Measurements from ENCODE around the gene COX7B2. TPM values are rescaled to one million over a fixed set of nuclear protein-coding genes. Genes with fewer than 3 reads are reported as not detected.

Gene COX7B2
- total and polyA plus RNA-seq, 9 of the 15 experiments (the other 6 are each of a cell fraction or from before 2014, with no cell fraction given) = 0.33 to 3.5 (median 0.67) TPM; not detected in 3

- Histone ChIP-seq H4K20me1 (replicated peaks; ENCODE audit: control insufficient read depth, insufficient read depth, low read length) (no peaks in the 10 kb centered on the region), H3K9me1 (ENCODE audit: control insufficient read depth, insufficient read depth, low read length) (no peaks in the 10 kb centered on the region), H3K9ac (ENCODE audit: insufficient read depth in 1 of 2, low read depth in 2 of 2, low read length in 2 of 2) (no peak overlapping the region), H3K36me3 (ENCODE audit: control insufficient read depth, insufficient read depth, low read length) (no peaks in the 10 kb centered on the region), H3K27me3 (ENCODE audit: control insufficient read depth in 2 of 2, insufficient read depth in 2 of 2, low read length in 2 of 2) (no peaks in the 10 kb centered on the region), H3K4me1 (replicated peaks in 1 of 2; ENCODE audit: control insufficient read depth in 2 of 2, insufficient read depth in 2 of 2, low read length in 2 of 2) (no peaks in the 10 kb centered on the region), H3K79me2 (ENCODE audit: control insufficient read depth, insufficient read depth, low read length) (no peaks in the 10 kb centered on the region), H3K4me2 (ENCODE audit: insufficient read depth, low read length) (no peak overlapping the region), H3K27ac (ENCODE audit: extremely low read depth, low read depth, low read length) (no peak overlapping the region), H3K9me3 (replicated peaks; ENCODE audit: control insufficient read depth, insufficient read depth, low read depth, low read length) (no peaks in the 10 kb centered on the region), H2AFZ (ENCODE audit: low read depth, low read length) (no peak overlapping the region), H3K4me3 (no peak overlapping the region)
- intact Hi-C loops (cut with micrococcal nuclease) = no loop called here
- ChIA-PET CTCF (ENCODE audit: low intra/inter-chr PET ratio) (no interaction called here), POLR2A (no interaction called here)
- DNase-seq (ENCODE audit: extremely low read depth in 1 of 4, low spot score in 3 of 4) = no peak
- no peak for FAIRE-seq
- in situ Hi-C loops (cut with MboI) = no loop called here
- no TSS peak for BruUV-seq (replicated peaks)
- ATAC-seq = no peak
- TF ChIP-seq ARHGAP35 (IDR thresholded peaks at IDR 0.05; ENCODE audit: partially characterized antibody) (no peak), ZNF280B (CRISPR knock-in tag; IDR thresholded peaks at IDR 0.05) (no peak), ZNF79 (CRISPR knock-in tag; IDR thresholded peaks at IDR 0.05; ENCODE audit: low read depth) (no peak), PHB2 (IDR thresholded peaks at IDR 0.05; ENCODE audit: low read depth) (no peak), CBFA2T3 (IDR thresholded peaks at IDR 0.05) (no peak)
- TF ChIP-seq, protein P1, sequence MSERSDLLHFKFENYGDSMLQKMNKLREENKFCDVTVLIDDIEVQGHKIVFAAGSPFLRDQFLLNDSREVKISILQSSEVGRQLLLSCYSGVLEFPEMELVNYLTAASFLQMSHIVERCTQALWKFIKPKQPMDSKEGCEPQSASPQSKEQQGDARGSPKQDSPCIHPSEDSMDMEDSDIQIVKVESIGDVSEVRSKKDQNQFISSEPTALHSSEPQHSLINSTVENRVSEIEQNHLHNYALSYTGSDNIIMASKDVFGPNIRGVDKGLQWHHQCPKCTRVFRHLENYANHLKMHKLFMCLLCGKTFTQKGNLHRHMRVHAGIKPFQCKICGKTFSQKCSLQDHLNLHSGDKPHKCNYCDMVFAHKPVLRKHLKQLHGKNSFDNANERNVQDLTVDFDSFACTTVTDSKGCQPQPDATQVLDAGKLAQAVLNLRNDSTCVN (CRISPR knock-in tag; IDR thresholded peaks at IDR 0.05) = no peak
- TF ChIP-seq, protein P2, sequence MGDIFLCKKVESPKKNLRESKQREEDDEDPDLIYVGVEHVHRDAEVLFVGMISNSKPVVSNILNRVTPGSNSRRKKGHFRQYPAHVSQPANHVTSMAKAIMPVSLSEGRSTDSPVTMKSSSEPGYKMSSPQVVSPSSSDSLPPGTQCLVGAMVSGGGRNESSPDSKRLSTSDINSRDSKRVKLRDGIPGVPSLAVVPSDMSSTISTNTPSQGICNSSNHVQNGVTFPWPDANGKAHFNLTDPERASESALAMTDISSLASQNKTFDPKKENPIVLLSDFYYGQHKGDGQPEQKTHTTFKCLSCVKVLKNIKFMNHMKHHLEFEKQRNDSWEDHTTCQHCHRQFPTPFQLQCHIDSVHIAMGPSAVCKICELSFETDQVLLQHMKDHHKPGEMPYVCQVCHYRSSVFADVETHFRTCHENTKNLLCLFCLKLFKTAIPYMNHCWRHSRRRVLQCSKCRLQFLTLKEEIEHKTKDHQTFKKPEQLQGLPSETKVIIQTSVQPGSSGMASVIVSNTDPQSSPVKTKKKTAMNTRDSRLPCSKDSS (IDR thresholded peaks at IDR 0.05; ENCODE audit: low read depth, partially characterized antibody) = no peak
- TF ChIP-seq, protein P3, sequence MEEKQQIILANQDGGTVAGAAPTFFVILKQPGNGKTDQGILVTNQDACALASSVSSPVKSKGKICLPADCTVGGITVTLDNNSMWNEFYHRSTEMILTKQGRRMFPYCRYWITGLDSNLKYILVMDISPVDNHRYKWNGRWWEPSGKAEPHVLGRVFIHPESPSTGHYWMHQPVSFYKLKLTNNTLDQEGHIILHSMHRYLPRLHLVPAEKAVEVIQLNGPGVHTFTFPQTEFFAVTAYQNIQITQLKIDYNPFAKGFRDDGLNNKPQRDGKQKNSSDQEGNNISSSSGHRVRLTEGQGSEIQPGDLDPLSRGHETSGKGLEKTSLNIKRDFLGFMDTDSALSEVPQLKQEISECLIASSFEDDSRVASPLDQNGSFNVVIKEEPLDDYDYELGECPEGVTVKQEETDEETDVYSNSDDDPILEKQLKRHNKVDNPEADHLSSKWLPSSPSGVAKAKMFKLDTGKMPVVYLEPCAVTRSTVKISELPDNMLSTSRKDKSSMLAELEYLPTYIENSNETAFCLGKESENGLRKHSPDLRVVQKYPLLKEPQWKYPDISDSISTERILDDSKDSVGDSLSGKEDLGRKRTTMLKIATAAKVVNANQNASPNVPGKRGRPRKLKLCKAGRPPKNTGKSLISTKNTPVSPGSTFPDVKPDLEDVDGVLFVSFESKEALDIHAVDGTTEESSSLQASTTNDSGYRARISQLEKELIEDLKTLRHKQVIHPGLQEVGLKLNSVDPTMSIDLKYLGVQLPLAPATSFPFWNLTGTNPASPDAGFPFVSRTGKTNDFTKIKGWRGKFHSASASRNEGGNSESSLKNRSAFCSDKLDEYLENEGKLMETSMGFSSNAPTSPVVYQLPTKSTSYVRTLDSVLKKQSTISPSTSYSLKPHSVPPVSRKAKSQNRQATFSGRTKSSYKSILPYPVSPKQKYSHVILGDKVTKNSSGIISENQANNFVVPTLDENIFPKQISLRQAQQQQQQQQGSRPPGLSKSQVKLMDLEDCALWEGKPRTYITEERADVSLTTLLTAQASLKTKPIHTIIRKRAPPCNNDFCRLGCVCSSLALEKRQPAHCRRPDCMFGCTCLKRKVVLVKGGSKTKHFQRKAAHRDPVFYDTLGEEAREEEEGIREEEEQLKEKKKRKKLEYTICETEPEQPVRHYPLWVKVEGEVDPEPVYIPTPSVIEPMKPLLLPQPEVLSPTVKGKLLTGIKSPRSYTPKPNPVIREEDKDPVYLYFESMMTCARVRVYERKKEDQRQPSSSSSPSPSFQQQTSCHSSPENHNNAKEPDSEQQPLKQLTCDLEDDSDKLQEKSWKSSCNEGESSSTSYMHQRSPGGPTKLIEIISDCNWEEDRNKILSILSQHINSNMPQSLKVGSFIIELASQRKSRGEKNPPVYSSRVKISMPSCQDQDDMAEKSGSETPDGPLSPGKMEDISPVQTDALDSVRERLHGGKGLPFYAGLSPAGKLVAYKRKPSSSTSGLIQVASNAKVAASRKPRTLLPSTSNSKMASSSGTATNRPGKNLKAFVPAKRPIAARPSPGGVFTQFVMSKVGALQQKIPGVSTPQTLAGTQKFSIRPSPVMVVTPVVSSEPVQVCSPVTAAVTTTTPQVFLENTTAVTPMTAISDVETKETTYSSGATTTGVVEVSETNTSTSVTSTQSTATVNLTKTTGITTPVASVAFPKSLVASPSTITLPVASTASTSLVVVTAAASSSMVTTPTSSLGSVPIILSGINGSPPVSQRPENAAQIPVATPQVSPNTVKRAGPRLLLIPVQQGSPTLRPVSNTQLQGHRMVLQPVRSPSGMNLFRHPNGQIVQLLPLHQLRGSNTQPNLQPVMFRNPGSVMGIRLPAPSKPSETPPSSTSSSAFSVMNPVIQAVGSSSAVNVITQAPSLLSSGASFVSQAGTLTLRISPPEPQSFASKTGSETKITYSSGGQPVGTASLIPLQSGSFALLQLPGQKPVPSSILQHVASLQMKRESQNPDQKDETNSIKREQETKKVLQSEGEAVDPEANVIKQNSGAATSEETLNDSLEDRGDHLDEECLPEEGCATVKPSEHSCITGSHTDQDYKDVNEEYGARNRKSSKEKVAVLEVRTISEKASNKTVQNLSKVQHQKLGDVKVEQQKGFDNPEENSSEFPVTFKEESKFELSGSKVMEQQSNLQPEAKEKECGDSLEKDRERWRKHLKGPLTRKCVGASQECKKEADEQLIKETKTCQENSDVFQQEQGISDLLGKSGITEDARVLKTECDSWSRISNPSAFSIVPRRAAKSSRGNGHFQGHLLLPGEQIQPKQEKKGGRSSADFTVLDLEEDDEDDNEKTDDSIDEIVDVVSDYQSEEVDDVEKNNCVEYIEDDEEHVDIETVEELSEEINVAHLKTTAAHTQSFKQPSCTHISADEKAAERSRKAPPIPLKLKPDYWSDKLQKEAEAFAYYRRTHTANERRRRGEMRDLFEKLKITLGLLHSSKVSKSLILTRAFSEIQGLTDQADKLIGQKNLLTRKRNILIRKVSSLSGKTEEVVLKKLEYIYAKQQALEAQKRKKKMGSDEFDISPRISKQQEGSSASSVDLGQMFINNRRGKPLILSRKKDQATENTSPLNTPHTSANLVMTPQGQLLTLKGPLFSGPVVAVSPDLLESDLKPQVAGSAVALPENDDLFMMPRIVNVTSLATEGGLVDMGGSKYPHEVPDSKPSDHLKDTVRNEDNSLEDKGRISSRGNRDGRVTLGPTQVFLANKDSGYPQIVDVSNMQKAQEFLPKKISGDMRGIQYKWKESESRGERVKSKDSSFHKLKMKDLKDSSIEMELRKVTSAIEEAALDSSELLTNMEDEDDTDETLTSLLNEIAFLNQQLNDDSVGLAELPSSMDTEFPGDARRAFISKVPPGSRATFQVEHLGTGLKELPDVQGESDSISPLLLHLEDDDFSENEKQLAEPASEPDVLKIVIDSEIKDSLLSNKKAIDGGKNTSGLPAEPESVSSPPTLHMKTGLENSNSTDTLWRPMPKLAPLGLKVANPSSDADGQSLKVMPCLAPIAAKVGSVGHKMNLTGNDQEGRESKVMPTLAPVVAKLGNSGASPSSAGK (IDR thresholded peaks at IDR 0.05) = no peak
These were observed 52.7 kb downstream of the COX7B2 start for GRCh38 chr4:46856333-46856732.
